DOHH2 (cell line): ENCODE measurements around the gene TMTC2.

Source experiments
- EZH2phosphoT487 ChIP-seq: fragments of 200-600 bp; sonication (generic); IDR thresholded peaks from 2 replicates; pipeline ENCODE4 v1.6.1; 2017; ENCODE audit warnings: borderline replicate concordance, mild to moderate bottlenecking, antibody characterized with exemption, low read length, moderate library complexity, mixed read lengths
- TF ChIP-seq, protein P1 (sequence below): fragments of 200-600 bp; sonication (generic); IDR thresholded peaks from one replicate; pipeline ENCODE4 v1.5.1; 2014; ENCODE audit warnings: antibody characterized with exemption, mild to moderate bottlenecking, low read depth, low read length; ENCODE audit not compliant: poor library complexity, severe bottlenecking

DNA sequence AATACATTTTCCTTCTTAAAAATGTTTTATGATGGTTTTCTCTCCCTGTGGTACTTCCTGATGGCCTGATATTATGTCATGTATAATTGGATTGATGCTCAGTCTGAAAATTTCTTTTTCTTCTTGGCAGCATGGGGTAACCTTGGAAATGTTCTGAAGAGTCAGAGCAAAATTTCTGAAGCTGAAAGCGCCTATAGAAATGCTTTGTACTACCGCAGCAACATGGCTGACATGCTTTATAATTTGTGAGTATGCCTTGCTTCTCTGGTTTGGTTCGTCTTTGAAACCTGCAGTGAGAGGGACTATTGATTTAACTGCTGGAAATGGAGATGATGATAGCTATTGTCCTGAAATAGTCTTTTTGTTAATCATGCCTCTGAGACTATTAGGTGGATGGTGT, 243.6 kb downstream of the TMTC2 start:
- TF ChIP-seq, protein P1, sequence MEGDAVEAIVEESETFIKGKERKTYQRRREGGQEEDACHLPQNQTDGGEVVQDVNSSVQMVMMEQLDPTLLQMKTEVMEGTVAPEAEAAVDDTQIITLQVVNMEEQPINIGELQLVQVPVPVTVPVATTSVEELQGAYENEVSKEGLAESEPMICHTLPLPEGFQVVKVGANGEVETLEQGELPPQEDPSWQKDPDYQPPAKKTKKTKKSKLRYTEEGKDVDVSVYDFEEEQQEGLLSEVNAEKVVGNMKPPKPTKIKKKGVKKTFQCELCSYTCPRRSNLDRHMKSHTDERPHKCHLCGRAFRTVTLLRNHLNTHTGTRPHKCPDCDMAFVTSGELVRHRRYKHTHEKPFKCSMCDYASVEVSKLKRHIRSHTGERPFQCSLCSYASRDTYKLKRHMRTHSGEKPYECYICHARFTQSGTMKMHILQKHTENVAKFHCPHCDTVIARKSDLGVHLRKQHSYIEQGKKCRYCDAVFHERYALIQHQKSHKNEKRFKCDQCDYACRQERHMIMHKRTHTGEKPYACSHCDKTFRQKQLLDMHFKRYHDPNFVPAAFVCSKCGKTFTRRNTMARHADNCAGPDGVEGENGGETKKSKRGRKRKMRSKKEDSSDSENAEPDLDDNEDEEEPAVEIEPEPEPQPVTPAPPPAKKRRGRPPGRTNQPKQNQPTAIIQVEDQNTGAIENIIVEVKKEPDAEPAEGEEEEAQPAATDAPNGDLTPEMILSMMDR = no peak
- TF ChIP-seq EZH2phosphoT487 = no peak
